PC-9 (cell line): ENCODE data around the gene TBC1D22A.

Experiments
- EZH2 ChIP-seq: fragments of 200-600 bp; sonication (generic); IDR thresholded peaks from 2 replicates; pipeline ENCODE4 v1.8.0; 2017; ENCODE audit warnings: antibody characterized with exemption, low read depth
- TF ChIP-seq, protein P1 (sequence below): fragments of 200-600 bp; sonication (generic); conservative IDR thresholded peaks from 2 replicates; pipeline ENCODE4 v1.6.1; 2017; ENCODE audit warnings: mixed run types, antibody characterized with exemption, mild to moderate bottlenecking, moderate library complexity

DNA sequence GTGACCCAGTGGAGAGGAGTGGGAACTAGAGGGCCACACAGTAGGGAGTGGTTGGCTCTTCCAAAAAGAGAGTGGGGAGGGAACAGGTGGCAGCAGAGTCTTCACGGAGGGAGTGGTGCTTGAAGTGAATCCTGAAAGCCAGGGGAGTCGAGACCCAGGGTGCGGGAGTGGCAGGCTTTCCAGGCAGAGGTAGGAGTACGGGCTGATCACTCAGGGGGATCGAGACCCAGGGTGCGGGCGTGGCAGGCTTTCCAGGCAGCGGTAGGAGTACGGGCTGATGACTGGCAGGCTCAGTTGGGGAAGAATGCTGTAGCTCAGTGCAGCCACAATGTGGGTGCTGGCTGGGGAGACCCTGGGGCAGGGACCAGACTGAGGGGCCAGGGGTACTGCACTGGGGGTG is 148.2 kb downstream of the TBC1D22A start:
- TF ChIP-seq, protein P1, sequence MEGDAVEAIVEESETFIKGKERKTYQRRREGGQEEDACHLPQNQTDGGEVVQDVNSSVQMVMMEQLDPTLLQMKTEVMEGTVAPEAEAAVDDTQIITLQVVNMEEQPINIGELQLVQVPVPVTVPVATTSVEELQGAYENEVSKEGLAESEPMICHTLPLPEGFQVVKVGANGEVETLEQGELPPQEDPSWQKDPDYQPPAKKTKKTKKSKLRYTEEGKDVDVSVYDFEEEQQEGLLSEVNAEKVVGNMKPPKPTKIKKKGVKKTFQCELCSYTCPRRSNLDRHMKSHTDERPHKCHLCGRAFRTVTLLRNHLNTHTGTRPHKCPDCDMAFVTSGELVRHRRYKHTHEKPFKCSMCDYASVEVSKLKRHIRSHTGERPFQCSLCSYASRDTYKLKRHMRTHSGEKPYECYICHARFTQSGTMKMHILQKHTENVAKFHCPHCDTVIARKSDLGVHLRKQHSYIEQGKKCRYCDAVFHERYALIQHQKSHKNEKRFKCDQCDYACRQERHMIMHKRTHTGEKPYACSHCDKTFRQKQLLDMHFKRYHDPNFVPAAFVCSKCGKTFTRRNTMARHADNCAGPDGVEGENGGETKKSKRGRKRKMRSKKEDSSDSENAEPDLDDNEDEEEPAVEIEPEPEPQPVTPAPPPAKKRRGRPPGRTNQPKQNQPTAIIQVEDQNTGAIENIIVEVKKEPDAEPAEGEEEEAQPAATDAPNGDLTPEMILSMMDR: no peak
- TF ChIP-seq EZH2: no peak
